Caco-2 (cell line): Measurements from ENCODE around the gene TXNRD2. TPM values are rescaled to one million over a fixed set of nuclear protein-coding genes. Genes with fewer than 3 reads are reported as not detected.
"Not testable (repeated sequence)": the region's sequence is repeated elsewhere in the genome, so short reads cannot be mapped to it uniquely, and the experiment has no call there.

Experiments
- BruUV-seq: library from RNA; stranded (reverse); fragments of 400-500 nt; replicated peaks from 2 replicates; lab custom pipeline; 2021; lab: Mats Ljungman, UMichigan
- CTCF ChIA-PET: fragments of 300-600 bp; sonication (Branson Sonifier 250); formaldehyde crosslinking; loops from one replicate; lab custom pipeline; 2022; ENCODE audit warnings: antibody characterized with exemption; lab: Charles Lee
- POLR2A ChIA-PET: fragments of 300-600 bp; sonication (Branson Sonifier 250); formaldehyde crosslinking; loops from one replicate; lab custom pipeline; 2022; ENCODE audit warnings: antibody characterized with exemption; lab: Charles Lee
- DNase-seq, 2 experiments: peaks; one replicate each; pipeline versions ENCODE4 v3.0.0 to v3.0.0-alpha.2; 2020 to 2022
- H3K27me3 ChIP-seq: replicated peaks from 2 replicates; pipeline ENCODE4 v1.6.0; 2011; ENCODE audit warnings: low read length; ENCODE audit not compliant: control insufficient read depth, insufficient read depth
- H3K36me3 ChIP-seq: 2 replicates; pipeline ENCODE4 v1.5.1; 2011; ENCODE audit warnings: low read length; ENCODE audit not compliant: control insufficient read depth, insufficient read depth
- H3K4me1 ChIP-seq: fragments of 250-450 bp; sonication (Bioruptor Pico); 2 replicates; pipeline ENCODE4 v1.5.1; 2020; ENCODE audit warnings: mild to moderate bottlenecking
- H3K4me3 ChIP-seq: 2 replicates; pipeline ENCODE4 v1.5.1; 2011; ENCODE audit warnings: low read depth, mild to moderate bottlenecking, control low read depth, low read length
- H3K9me3 ChIP-seq: fragments of 250-450 bp; sonication (Bioruptor Pico); 2 replicates; pipeline ENCODE4 v1.5.1; 2020; ENCODE audit warnings: mild to moderate bottlenecking, moderate library complexity
- H3K27ac Mint-ChIP-seq: one replicate; pipeline ENCODE4 v1.8.0; 2022; ENCODE audit warnings: mixed read lengths; ENCODE audit not compliant: unreplicated experiment
- H3K27me3 Mint-ChIP-seq: one replicate; pipeline ENCODE4 v1.8.0; 2022; ENCODE audit warnings: mixed read lengths; ENCODE audit not compliant: insufficient read depth, unreplicated experiment
- H3K36me3 Mint-ChIP-seq: one replicate; pipeline ENCODE4 v1.8.0; 2022; ENCODE audit warnings: mild to moderate bottlenecking, mixed read lengths; ENCODE audit not compliant: insufficient read depth, unreplicated experiment
- H3K4me1 Mint-ChIP-seq: one replicate; pipeline ENCODE4 v1.8.0; 2022; ENCODE audit warnings: low read depth, mixed read lengths; ENCODE audit not compliant: unreplicated experiment
- H3K4me3 Mint-ChIP-seq: one replicate; pipeline ENCODE4 v1.8.0; 2022; ENCODE audit warnings: mild to moderate bottlenecking, moderate library complexity, mixed read lengths; ENCODE audit not compliant: unreplicated experiment
- H3K9me3 Mint-ChIP-seq: one replicate; pipeline ENCODE4 v1.8.0; 2022; ENCODE audit warnings: mixed read lengths; ENCODE audit not compliant: unreplicated experiment
- intact Hi-C: fragments of 100-400 bp; cut with micrococcal nuclease; formaldehyde crosslinking; loops from one replicate; pipeline ENCODE4 v1.10.0; 2022; ENCODE audit not compliant: unreplicated experiment
- total RNA-seq: library from RNA; stranded (reverse); gene quantifications from 2 replicates; pipeline ENCODE4 v1.2.3, GENCODE V29; 2022
- TF ChIP-seq, protein P1 (sequence below), 2 experiments: fragments of 200-600 bp in 1 of 2; IDR thresholded peaks; 1 replicate in 1 of 2; 2 replicates in 1 of 2; pipeline versions ENCODE4 v1.5.1 to v1.8.0; 2011 to 2022; ENCODE audit warnings: antibody characterized with exemption in 1 of 2, control low read depth in 1 of 2, inconsistent platforms in 1 of 2, low read depth in 1 of 2, low read length in 1 of 2, mild to moderate bottlenecking in 1 of 2, moderate library complexity in 1 of 2; ENCODE audit not compliant: insufficient read depth in 1 of 2, severe bottlenecking in 1 of 2, unreplicated experiment in 1 of 2

Gene TXNRD2
- total RNA-seq, 1 experiment from 2014 or later, result 44.8 TPM

DNA sequence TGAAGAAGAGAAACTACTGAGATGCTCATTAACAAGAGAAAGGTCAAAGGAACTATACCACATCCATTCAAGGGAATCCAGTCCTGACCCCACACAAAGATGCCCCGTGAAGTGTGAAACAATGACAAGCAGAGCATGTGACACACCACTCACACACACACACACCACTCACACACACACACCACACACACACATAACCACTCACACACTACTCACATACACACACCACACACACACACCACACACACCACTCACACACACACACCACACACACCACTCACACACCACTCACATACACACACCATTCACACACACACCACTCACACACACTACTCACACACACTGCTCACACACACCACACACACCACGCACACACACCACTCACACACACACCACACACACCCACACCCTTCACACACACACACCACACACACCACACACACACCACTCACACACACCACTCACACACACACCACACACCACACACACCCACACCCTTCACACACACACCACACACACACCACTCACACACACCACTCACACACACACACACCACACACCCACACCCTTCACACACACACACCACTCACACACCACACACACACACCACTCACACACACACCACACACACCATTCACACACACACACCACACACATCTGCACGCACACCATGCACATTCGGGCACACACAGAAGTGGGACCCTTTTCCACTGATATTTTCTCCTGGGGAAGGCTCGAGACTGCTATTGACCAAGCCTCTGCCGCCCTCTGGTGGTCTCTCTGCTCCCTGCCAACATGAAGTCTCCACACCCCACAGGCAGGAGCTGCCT is 32.1 kb downstream of the TXNRD2 start:
- peak; percentile 80 to 83 for DNase-seq
- no TSS peak for BruUV-seq
- Histone ChIP-seq H3K27me3 (no peaks in the 10 kb centered on the region), H3K36me3 (no peaks in the 10 kb centered on the region), H3K4me3 (no peak overlapping the region), H3K4me1 (no peaks in the 10 kb centered on the region), H3K9me3 (no peaks in the 10 kb centered on the region)
- Mint-ChIP-seq H3K36me3 (peaks cover 24% of the 10 kb centered on the region), H3K9me3 (no peaks in the 10 kb centered on the region), H3K27ac (peak overlapping the region; percentile 15), H3K27me3 (no peaks in the 10 kb centered on the region), H3K4me3 (no peak overlapping the region), H3K4me1 (peaks cover 7% of the 10 kb centered on the region)
- POLR2A ChIA-PET, result no interaction called here
- TF ChIP-seq, protein P1, sequence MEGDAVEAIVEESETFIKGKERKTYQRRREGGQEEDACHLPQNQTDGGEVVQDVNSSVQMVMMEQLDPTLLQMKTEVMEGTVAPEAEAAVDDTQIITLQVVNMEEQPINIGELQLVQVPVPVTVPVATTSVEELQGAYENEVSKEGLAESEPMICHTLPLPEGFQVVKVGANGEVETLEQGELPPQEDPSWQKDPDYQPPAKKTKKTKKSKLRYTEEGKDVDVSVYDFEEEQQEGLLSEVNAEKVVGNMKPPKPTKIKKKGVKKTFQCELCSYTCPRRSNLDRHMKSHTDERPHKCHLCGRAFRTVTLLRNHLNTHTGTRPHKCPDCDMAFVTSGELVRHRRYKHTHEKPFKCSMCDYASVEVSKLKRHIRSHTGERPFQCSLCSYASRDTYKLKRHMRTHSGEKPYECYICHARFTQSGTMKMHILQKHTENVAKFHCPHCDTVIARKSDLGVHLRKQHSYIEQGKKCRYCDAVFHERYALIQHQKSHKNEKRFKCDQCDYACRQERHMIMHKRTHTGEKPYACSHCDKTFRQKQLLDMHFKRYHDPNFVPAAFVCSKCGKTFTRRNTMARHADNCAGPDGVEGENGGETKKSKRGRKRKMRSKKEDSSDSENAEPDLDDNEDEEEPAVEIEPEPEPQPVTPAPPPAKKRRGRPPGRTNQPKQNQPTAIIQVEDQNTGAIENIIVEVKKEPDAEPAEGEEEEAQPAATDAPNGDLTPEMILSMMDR (IDR thresholded peaks at IDR 0.05; ENCODE audit: insufficient read depth in 1 of 2, low read depth in 1 of 2, low read length in 1 of 2, severe bottlenecking in 1 of 2, unreplicated experiment in 1 of 2), result peak; percentile 75 to 95
- intact Hi-C loops, result loop anchor here (1.0 kb wide), 3 partner anchors 89 to 179 kb away; no protein-coding TSS in a partner anchor
- CTCF ChIA-PET, result interaction anchor here (0.5 to 1.8 kb wide), 16 partner anchors 8 to 179 kb away, joined by 3 to 33 read pairs (median 3); no protein-coding TSS in a partner anchor

DNA sequence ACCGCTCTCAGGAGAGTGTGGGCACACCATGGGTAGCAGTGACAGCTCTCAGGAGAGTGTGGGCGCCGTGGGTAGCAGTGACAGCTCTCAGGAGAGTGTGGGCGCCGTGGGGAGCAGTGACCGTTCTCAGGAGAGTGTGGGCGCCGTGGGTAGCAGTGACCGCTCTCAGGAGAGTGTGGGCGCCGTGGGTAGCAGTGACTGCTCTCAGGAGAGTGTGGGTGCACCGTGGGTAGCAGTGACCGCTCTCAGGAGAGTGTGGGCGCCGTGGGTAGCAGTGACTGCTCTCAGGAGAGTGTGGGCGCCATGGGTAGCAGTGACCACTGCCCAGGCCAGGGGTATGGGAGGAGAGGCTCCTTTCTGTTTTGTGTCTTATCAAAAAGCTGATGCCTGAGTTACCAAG is 33.7 kb downstream of the TXNRD2 start:
- H3K9me3 Mint-ChIP-seq, H3K27me3 Mint-ChIP-seq, H3K27ac Mint-ChIP-seq, H3K4me3 ChIP-seq, H3K4me1 Mint-ChIP-seq, H3K36me3 ChIP-seq, H3K4me1 ChIP-seq, H3K36me3 Mint-ChIP-seq, BruUV-seq, POLR2A ChIA-PET, H3K27me3 ChIP-seq, H3K9me3 ChIP-seq, H3K4me3 Mint-ChIP-seq, intact Hi-C loops, DNase-seq, CTCF ChIA-PET: not testable (repeated sequence)

DNA sequence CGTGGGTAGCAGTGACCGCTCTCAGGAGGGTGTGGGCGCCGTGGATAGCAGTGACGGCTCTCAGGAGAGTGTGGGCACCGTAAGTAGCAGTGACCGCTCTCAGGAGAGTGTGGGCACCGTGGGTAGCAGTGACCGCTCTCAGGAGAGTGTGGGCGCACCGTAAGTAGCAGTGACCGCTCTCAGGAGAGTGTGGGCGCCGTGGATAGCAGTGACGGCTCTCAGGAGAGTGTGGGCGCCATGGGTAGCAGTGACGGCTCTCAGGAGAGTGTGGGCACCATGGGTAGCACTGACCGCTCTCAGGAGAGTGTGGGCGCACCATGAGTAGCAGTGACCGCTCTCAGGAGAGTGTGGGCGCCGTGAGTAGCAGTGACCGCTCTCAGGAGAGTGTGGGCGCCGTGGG is 34.8 kb downstream of the TXNRD2 start:
- H3K36me3 Mint-ChIP-seq, H3K9me3 ChIP-seq, H3K4me1 ChIP-seq, H3K4me3 ChIP-seq, H3K4me3 Mint-ChIP-seq, BruUV-seq, H3K27ac Mint-ChIP-seq, H3K27me3 ChIP-seq, H3K27me3 Mint-ChIP-seq, H3K9me3 Mint-ChIP-seq, H3K36me3 ChIP-seq, DNase-seq, intact Hi-C loops, POLR2A ChIA-PET, H3K4me1 Mint-ChIP-seq, CTCF ChIA-PET: not testable (repeated sequence)
